ENCODE data around the gene UCN2.
"Not testable (repeated sequence)": the region's sequence is repeated elsewhere in the genome, so short reads cannot be mapped to it uniquely, and the experiment has no call there.

UCN2 gene

GRCh38 chr3:48560648-48561018, 2.9 kb downstream of the UCN2 start:
- no peak for DNase-seq

- no peak for DNase-seq
These were observed 5.0 kb downstream of the UCN2 start for GRCh38 chr3:48558493-48559134.

- DNase-seq = peak; percentile 99
These were observed 6.6 kb downstream of the UCN2 start, which contains the start of gene PFKFB4 for GRCh38 chr3:48556796-48557626. Gene PFKFB4, minus strand, starts transcription at chr3:48556803. Its CDS starts 26 bp downstream, at chr3:48556777.

- no peak for DNase-seq
These were observed 7.4 kb downstream of the UCN2 start for GRCh38 chr3:48555949-48556795.

GRCh38 chr3:48555231-48555948, 8.2 kb downstream of the UCN2 start:
- no peak for DNase-seq

GRCh38 chr3:48553886-48554845, 9.4 kb downstream of the UCN2 start:
- DNase-seq = no peak

- DNase-seq = no peak
These were observed 10.2 kb downstream of the UCN2 start for GRCh38 chr3:48553361-48553760.

- DNase-seq = no peak
These were observed 11.2 kb downstream of the UCN2 start for GRCh38 chr3:48552111-48552951.

- not testable (repeated sequence) for DNase-seq
These were observed 11.9 kb downstream of the UCN2 start for GRCh38 chr3:48551651-48552050.

- DNase-seq = peak; percentile 79 to 88
These were observed 14.6 kb downstream of the UCN2 start for GRCh38 chr3:48548729-48549705.

GRCh38 chr3:48548126-48548525, 15.5 kb downstream of the UCN2 start:
- DNase-seq = no peak

- no peak for DNase-seq
These were observed 17.3 kb downstream of the UCN2 start for GRCh38 chr3:48546203-48546829.

- no peak for DNase-seq
These were observed 19.4 kb downstream of the UCN2 start for GRCh38 chr3:48544141-48544540.

- DNase-seq = no peak
These were observed 20.2 kb downstream of the UCN2 start for GRCh38 chr3:48543271-48543866.

GRCh38 chr3:48538451-48538850, 25.1 kb downstream of the UCN2 start:
- DNase-seq = no peak

- no peak for DNase-seq
These were observed 26.8 kb downstream of the UCN2 start for GRCh38 chr3:48536785-48537184.

- no peak for DNase-seq
These were observed 27.5 kb downstream of the UCN2 start for GRCh38 chr3:48536116-48536515.

- no peak for DNase-seq
These were observed 28.0 kb downstream of the UCN2 start for GRCh38 chr3:48535578-48535977.
